Esophagus squamous epithelium (tissue), 5 donors: ENCODE data around the gene GPHA2. TPM values are rescaled to one million over a fixed set of nuclear protein-coding genes. Genes with fewer than 3 reads are reported as not detected.

Experiments used
- DNase-seq: peaks from one replicate; lab custom pipeline; 2025; lab: John Stamatoyannopoulos, UW
- H3K27ac ChIP-seq, 4 donors: fragments of 200-600 bp; sonication (generic); one replicate each; pipeline ENCODE4 v1.5.1; 2016 to 2019; ENCODE audit warnings: mild to moderate bottlenecking in 1 of 4
- H3K27me3 ChIP-seq, 4 donors: fragments of 200-600 bp; sonication (generic); 1 replicate in 3 of 4; 2 replicates in 1 of 4; pipeline versions ENCODE4 v1.5.1 to v1.6.0; 2017 to 2021; ENCODE audit warnings: antibody characterized with exemption in 1 of 4
- H3K36me3 ChIP-seq, 3 donors: fragments of 200-600 bp; sonication (generic); one replicate each; pipeline ENCODE4 v1.5.1; 2016 to 2019
- H3K4me1 ChIP-seq, 3 donors: fragments of 200-600 bp; sonication (generic); one replicate each; pipeline ENCODE4 v1.5.1; 2017 to 2019
- H3K4me3 ChIP-seq, 4 donors: fragments of 200-600 bp; sonication (generic); 1 replicate in 3 of 4; 2 replicates in 1 of 4; pipeline ENCODE4 v1.5.1; 2016 to 2019; ENCODE audit warnings: mild to moderate bottlenecking in 2 of 4, moderate library complexity in 1 of 4
- H3K9me3 ChIP-seq, 3 donors: fragments of 200-600 bp; sonication (generic); one replicate each; pipeline ENCODE4 v1.5.1; 2016 to 2019
- POLR2A ChIP-seq, 4 donors: fragments of 450-650 bp; IDR thresholded peaks; one replicate each; pipeline ENCODE4 v1.6.1; 2017; ENCODE audit warnings: antibody characterized with exemption in 4 of 4, mild to moderate bottlenecking in 4 of 4, moderate library complexity in 3 of 4
- WGBS, 2 donors: methylation state at CpG; one replicate each; pipeline ENCODE4 v1.1.5; 2018; 5-methylcytosine and 5-hydroxymethylcytosine counted together
- intact Hi-C: fragments of 100-400 bp; cut with DNase I; formaldehyde crosslinking; loops from one replicate; pipeline ENCODE4 v1.15.0; 2022
- total RNA-seq, 4 donors: library from RNA; depleted of rRNA; stranded (reverse); fragments of >200 nt; gene quantifications; one replicate each; pipeline ENCODE4 v1.1.0, GENCODE V29; 2016
- TF ChIP-seq, protein P1 (sequence below), 6 experiments: fragments of 450-650 bp in 4 of 6; fragments of 200-600 bp in 2 of 6; sonication (generic) in 2 of 6; IDR thresholded peaks; one replicate each; pipeline ENCODE4 v1.5.1; 2016 to 2019; ENCODE audit warnings: antibody characterized with exemption in 6 of 6, mild to moderate bottlenecking in 4 of 6, moderate library complexity in 4 of 6
- donor health status: DM: yes; HTN: yes; CAD: no.

GPHA2 gene
- total RNA-seq, 4 donors from 2014 or later = not detected

DNA sequence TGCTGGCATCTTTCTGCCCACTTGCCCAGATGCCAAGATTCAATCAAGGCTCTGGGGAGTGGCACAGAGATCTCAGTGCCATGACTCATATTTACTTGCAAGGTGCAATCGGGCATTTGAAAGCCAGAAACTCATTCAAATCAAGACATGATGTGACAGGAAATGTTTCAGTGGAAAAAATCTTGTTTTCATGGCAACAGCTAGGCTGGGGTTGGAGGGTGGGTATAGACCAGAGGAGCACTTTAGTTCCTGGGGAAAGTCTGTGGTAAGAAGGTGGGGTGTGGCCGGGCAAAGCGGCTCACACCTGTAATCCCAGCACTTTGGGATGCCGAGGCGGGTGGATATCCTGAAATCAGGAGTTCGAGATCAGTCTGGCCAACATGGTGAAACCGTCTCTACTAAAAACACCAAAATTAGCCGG lies 35.0 kb upstream of the GPHA2 start:
- peaks cover 0 to 33% (median 5%) of the 10 kb centered on the region in 3 donors for H3K4me1 ChIP-seq
- TF ChIP-seq, protein P1, sequence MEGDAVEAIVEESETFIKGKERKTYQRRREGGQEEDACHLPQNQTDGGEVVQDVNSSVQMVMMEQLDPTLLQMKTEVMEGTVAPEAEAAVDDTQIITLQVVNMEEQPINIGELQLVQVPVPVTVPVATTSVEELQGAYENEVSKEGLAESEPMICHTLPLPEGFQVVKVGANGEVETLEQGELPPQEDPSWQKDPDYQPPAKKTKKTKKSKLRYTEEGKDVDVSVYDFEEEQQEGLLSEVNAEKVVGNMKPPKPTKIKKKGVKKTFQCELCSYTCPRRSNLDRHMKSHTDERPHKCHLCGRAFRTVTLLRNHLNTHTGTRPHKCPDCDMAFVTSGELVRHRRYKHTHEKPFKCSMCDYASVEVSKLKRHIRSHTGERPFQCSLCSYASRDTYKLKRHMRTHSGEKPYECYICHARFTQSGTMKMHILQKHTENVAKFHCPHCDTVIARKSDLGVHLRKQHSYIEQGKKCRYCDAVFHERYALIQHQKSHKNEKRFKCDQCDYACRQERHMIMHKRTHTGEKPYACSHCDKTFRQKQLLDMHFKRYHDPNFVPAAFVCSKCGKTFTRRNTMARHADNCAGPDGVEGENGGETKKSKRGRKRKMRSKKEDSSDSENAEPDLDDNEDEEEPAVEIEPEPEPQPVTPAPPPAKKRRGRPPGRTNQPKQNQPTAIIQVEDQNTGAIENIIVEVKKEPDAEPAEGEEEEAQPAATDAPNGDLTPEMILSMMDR (IDR thresholded peaks at IDR 0.05) = peak in 1 of 6 experiments; percentile 6
- no peak for TF ChIP-seq POLR2A (IDR thresholded peaks at IDR 0.05)
- H3K27me3 ChIP-seq = peaks cover 0 to 10% (median 0%) of the 10 kb centered on the region in 4 donors
- intact Hi-C loops = no loop called here
- DNase-seq = no peak
- H3K27ac ChIP-seq = peak overlapping the region; percentile 65 to 81 (median 72)
- H3K9me3 ChIP-seq = no peaks in the 10 kb centered on the region
- WGBS, 2 donors = 19 to 51% methylated on average over 6 to 8 of the region's 8 CpGs
- no peak overlapping the region for H3K4me3 ChIP-seq
- H3K36me3 ChIP-seq = no peaks in the 10 kb centered on the region

DNA sequence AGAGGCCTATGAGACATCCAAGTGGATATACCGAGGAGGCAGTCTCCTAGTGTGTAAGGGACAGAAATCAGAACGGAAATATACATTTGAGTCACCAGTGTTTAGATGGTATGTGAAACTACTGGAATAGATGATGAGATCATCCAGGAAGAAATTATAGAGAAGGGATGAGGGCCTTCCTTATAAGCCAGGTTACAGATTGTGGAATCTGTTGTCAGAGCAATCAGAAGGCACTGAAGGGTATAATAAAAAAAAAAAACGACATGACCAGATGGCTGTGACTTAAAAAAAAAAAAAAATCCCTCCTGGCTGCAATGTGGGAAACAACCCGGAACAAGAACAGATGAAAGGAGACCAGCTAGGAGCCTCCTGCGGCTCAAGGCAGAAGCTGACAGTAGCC lies 33.5 kb upstream of the GPHA2 start:
- WGBS, 2 donors = 23 to 37% methylated on average over 5 of the region's 5 CpGs
- DNase-seq = no peak
- no peaks in the 10 kb centered on the region for H3K36me3 ChIP-seq
- H3K4me3 ChIP-seq = no peak overlapping the region
- H3K4me1 ChIP-seq = peaks cover 0 to 33% (median 5%) of the 10 kb centered on the region in 3 donors
- H3K27ac ChIP-seq = peak overlapping the region in 3 of 4 donors; percentile 65 to 81 (median 72)
- no peak for TF ChIP-seq POLR2A (IDR thresholded peaks at IDR 0.05)
- TF ChIP-seq, protein P1 (IDR thresholded peaks at IDR 0.05) = no peak
- H3K27me3 ChIP-seq = peaks cover 0 to 10% (median 0%) of the 10 kb centered on the region in 4 donors
- intact Hi-C loops = no loop called here
- H3K9me3 ChIP-seq = no peaks in the 10 kb centered on the region

DNA sequence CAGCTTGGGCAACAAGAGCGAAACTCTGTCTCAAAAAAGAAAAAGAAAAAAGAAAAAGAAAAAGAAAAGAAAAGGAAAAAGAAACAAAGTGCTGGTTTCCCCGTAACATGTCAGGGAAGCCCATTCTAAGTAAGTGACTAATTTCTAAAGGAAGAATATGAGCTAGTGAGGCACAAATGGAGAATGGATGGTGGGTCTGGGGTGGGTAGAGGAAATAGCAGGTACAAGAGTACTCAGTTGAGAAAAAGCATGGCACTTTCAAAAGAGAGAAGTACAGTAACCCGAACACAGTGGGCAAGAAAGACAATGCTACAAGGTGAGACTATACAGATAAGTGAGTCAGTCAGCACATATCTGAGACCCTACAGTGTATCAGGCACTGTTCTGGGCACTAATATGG lies 31.7 kb upstream of the GPHA2 start:
- peaks cover 0 to 8% (median 0%) of the 10 kb centered on the region in 4 donors for H3K27me3 ChIP-seq
- peaks cover 0 to 32% (median 5%) of the 10 kb centered on the region in 3 donors for H3K4me1 ChIP-seq
- intact Hi-C loops = no loop called here
- no peaks in the 10 kb centered on the region for H3K36me3 ChIP-seq
- DNase-seq = no peak
- TF ChIP-seq, protein P1 (IDR thresholded peaks at IDR 0.05) = no peak
- TF ChIP-seq POLR2A (IDR thresholded peaks at IDR 0.05) = no peak
- H3K9me3 ChIP-seq = no peaks in the 10 kb centered on the region
- no peak overlapping the region for H3K4me3 ChIP-seq
- 62 to 81% methylated on average over 3 of the region's 3 CpGs for WGBS, 2 donors
- no peak overlapping the region for H3K27ac ChIP-seq

DNA sequence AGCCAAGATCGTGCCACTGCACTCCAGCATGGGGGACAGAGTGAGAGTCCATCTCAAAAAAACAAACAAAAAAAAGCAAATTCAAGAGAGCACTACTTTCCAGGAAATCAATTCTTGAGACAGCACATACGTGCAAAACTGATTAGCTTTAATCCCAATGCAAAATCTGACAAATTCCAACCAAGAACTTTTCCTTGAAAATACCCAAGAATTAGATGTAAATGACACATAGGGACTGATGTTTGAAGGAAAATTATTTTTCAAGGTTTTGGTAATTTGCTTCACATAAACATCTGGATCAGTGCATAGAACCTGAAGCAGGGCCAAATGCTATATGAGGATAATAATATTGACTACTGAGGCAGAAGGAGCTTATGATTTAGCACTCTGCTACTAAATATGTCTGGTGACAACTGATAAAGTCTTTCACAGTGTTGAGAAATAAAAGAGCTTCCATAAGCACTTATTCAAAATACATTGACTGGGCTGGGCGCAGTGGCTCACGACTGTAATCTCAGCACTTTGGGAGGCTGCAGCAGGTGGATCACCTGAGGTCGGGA lies 27.5 kb upstream of the GPHA2 start:
- Histone ChIP-seq H3K4me3 (no peak overlapping the region), H3K27me3 (no peaks in the 10 kb centered on the region), H3K9me3 (no peaks in the 10 kb centered on the region), H3K36me3 (no peaks in the 10 kb centered on the region), H3K27ac (no peak overlapping the region), H3K4me1 (peaks cover 0 to 6% (median 0%) of the 10 kb centered on the region in 3 donors)
- no peak for DNase-seq
- no peak for TF ChIP-seq POLR2A (IDR thresholded peaks at IDR 0.05)
- TF ChIP-seq, protein P1 (IDR thresholded peaks at IDR 0.05) = no peak
- 80 to 83% methylated on average over 5 of the region's 5 CpGs for WGBS, 2 donors
- intact Hi-C loops = no loop called here

DNA sequence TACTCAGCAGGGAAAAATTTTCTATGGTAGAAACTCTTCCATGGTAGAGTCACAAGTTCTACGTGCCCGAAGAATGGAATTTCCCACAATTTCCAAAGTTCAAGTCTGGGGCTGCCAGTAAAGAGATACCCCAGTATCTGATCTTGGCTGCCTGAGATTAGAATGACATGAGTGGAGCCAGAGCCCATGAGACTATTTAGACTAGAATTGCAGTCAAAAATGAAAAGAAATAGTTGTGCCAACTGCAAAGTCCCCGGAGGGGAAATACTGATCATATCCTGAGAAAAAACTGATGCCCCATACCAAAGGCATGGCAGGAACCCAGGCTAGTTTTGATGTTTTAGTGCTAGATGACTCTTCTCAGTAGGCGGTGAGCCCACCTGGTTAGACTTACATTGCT lies 25.0 kb upstream of the GPHA2 start:
- Histone ChIP-seq H3K4me3 (no peak overlapping the region), H3K9me3 (no peaks in the 10 kb centered on the region), H3K27ac (no peak overlapping the region), H3K4me1 (peaks cover 0 to 6% (median 0%) of the 10 kb centered on the region in 3 donors), H3K27me3 (no peaks in the 10 kb centered on the region), H3K36me3 (no peaks in the 10 kb centered on the region)
- TF ChIP-seq, protein P1 (IDR thresholded peaks at IDR 0.05) = no peak
- no peak for TF ChIP-seq POLR2A (IDR thresholded peaks at IDR 0.05)
- 25 to 50% methylated on average over 4 of the region's 4 CpGs for WGBS, 2 donors
- no peak for DNase-seq
- intact Hi-C loops = no loop called here
